WERI-Rb-1 (cell line): Measurements from ENCODE around the gene GNG14.
A peak's percentile ranks its signal among the peaks of the same experiment; 100 is the strongest.

ENCODE experiments used
- DNase-seq: peaks from one replicate; pipeline ENCODE4 v3.0.0-alpha.2; 2020
- H3K27ac ChIP-seq: fragments of 250-450 bp; sonication (Bioruptor Pico); 2 replicates; pipeline ENCODE4 v1.5.1; 2020; ENCODE audit warnings: mild to moderate bottlenecking, moderate library complexity
- H3K27me3 ChIP-seq: fragments of 250-450 bp; sonication (Bioruptor Pico); 2 replicates; pipeline ENCODE4 v1.5.1; 2021; ENCODE audit warnings: mild to moderate bottlenecking, low read depth, moderate library complexity; ENCODE audit not compliant: insufficient read depth, severe bottlenecking
- H3K36me3 ChIP-seq: fragments of 250-450 bp; sonication (Bioruptor Pico); 2 replicates; pipeline ENCODE4 v1.5.1; 2020; ENCODE audit warnings: mild to moderate bottlenecking, moderate library complexity
- H3K4me3 ChIP-seq: 2 replicates; pipeline ENCODE4 v1.5.1; 2011; ENCODE audit warnings: low read depth, mild to moderate bottlenecking, control low read depth, low read length
- H3K9me3 ChIP-seq: fragments of 250-450 bp; sonication (Bioruptor Pico); 2 replicates; pipeline ENCODE4 v1.5.1; 2021; ENCODE audit warnings: mild to moderate bottlenecking, moderate library complexity; ENCODE audit not compliant: severe bottlenecking
- CTCF ChIP-seq: IDR thresholded peaks from 2 replicates; pipeline ENCODE4 v1.5.1; 2011; ENCODE audit warnings: low read depth, mild to moderate bottlenecking, control low read depth, inconsistent platforms, low read length

GNG14 gene

GRCh38 chr19:12733369-12734214 lies 45.8 kb downstream of the GNG14 start:
- Histone ChIP-seq H3K4me3 (peak overlapping the region; percentile 89), H3K9me3 (no peaks in the 10 kb centered on the region), H3K36me3 (peaks cover 48% of the 10 kb centered on the region), H3K27me3 (no peaks in the 10 kb centered on the region), H3K27ac (peak overlapping the region; percentile 97)
- DNase-seq = peak; percentile 58
- peak; percentile 68 for TF ChIP-seq CTCF

- H3K4me3 ChIP-seq = peak within 1 kb of the TSS; percentile 96
- no peak for TF ChIP-seq CTCF
- no peaks in the 10 kb centered on the region for H3K27me3 ChIP-seq
- peak; percentile 97 for DNase-seq
- H3K9me3 ChIP-seq = no peaks in the 10 kb centered on the region
- peak within 1 kb of the TSS; percentile 100 for H3K27ac ChIP-seq
- peaks cover 44% of the 10 kb centered on the region for H3K36me3 ChIP-seq
Observed at GRCh38 chr19:12736995-12737834, 49.4 kb downstream of the GNG14 start, which contains the start of gene GET3. GET3 (plus strand) TSS chr19:12737497; CDS start chr19:12737506, 9 bp downstream.

GRCh38 chr19:12737835-12738351 lies 50.1 kb downstream of the GNG14 start:
- Histone ChIP-seq H3K36me3 (peaks cover 42% of the 10 kb centered on the region), H3K27ac (peak overlapping the region; percentile 100), H3K27me3 (no peaks in the 10 kb centered on the region), H3K9me3 (no peaks in the 10 kb centered on the region), H3K4me3 (peak overlapping the region; percentile 96)
- DNase-seq = no peak
- TF ChIP-seq CTCF = no peak
